GM23248 (cell line): ENCODE data around the gene THRSP.

Source experiments
- EZH2 ChIP-seq: fragments of 200-600 bp; sonication (generic); IDR thresholded peaks from 2 replicates; pipeline ENCODE4 v1.6.1; 2018; ENCODE audit warnings: antibody characterized with exemption, mild to moderate bottlenecking; ENCODE audit not compliant: insufficient read depth, poor library complexity, severe bottlenecking
- EZH2phosphoT487 ChIP-seq: fragments of 200-600 bp; sonication (generic); IDR thresholded peaks from 2 replicates; pipeline ENCODE4 v1.6.1; 2018; ENCODE audit warnings: antibody characterized with exemption, moderate library complexity, mild to moderate bottlenecking, low read depth; ENCODE audit not compliant: insufficient read depth

DNA sequence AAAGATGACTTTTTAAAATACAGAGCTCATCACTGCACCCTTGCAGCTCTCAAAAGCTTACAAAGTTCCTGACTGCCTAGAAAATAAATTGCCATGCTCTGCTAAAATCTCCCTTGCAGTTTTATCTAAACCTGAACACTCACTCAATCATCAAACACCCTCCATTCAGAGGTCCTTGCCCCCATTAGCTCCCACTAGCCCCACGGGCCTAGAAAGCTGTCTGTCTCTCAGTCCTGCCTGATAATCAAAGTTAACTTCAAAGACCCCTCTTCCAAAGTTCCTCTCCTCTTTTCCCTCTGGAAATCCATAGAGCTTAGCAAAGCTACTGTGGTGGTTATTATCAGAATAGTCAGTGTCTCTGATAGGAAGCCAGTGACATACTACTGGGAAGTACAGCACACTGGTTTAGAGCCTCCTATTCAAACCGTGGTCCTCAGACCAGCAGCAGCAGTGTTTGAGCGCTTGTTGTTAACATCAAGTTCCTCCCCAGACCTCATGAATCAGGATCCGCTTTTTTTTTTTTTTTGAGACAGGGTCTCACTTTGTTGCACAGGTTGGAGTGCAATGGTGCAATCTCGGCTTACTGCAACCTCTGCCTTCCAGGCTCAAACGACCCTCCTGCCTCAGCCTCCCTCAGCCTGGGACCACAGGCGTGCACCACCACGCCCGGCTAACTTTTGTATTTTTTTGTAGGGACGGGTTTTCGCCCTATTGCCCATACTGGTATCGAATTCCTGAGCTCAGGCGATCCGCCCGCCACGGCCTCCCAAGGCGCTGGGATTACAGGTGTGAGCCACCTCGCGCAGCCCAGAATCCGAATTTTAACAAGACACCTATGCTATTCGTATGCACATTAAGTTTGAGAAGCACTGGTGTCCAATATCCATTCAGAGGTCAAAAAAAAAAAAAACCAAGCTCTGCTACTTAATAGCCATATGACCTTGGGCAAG, 14.8 kb downstream of the THRSP start:
- TF ChIP-seq EZH2 (no peak), EZH2phosphoT487 (no peak)
